ENCODE data around the gene AQP5. TPM values are rescaled to one million over a fixed set of nuclear protein-coding genes. Genes with fewer than 3 reads are reported as not detected.

The AQP5 gene
- total and polyA plus RNA-seq, 2 donors, result 0.32 to 1.4 TPM

- H3K4me1 ChIP-seq (ENCODE audit: insufficient read depth), result no peaks in the 10 kb centered on the region
- H3K27ac ChIP-seq (ENCODE audit: low read depth), result no peak overlapping the region
- 96% methylated on average over 3 of the region's 3 CpGs for WGBS
- H3K4me3 ChIP-seq (ENCODE audit: low read depth, low read length), result no peak overlapping the region
- no peaks in the 10 kb centered on the region for H3K36me3 ChIP-seq (ENCODE audit: insufficient read depth)
- no peak for DNase-seq (ENCODE audit: extremely low spot score)
Measured at GRCh38 chr12:49949866-49950265, 11.8 kb upstream of the AQP5 start.

GRCh38 chr12:49950273-49951251 is 11.1 kb upstream of the AQP5 start, which contains the start of gene AQP2:
AQP2 (plus strand) TSS chr12:49950737; CDS start chr12:49950831, 94 bp downstream.
- Histone ChIP-seq H3K27ac (ENCODE audit: low read depth) (no peak within 1 kb of the TSS), H3K36me3 (ENCODE audit: insufficient read depth) (no peaks in the 10 kb centered on the region), H3K4me3 (ENCODE audit: low read depth, low read length) (no peak within 1 kb of the TSS), H3K4me1 (ENCODE audit: insufficient read depth) (no peaks in the 10 kb centered on the region)
- WGBS, result 83% methylated on average over 32 of the region's 32 CpGs
- DNase-seq (ENCODE audit: extremely low spot score), result no peak

- H3K4me1 ChIP-seq (ENCODE audit: insufficient read depth), result no peaks in the 10 kb centered on the region
- H3K4me3 ChIP-seq (ENCODE audit: low read depth, low read length), result no peak overlapping the region
- no peak overlapping the region for H3K27ac ChIP-seq (ENCODE audit: low read depth)
- no peak for DNase-seq (ENCODE audit: extremely low spot score)
- H3K36me3 ChIP-seq (ENCODE audit: insufficient read depth), result no peaks in the 10 kb centered on the region
- WGBS, result 85% methylated on average over 14 of the region's 14 CpGs
Measured at GRCh38 chr12:49951411-49952240, 10.0 kb upstream of the AQP5 start.

GRCh38 chr12:49952391-49953055 is 9.1 kb upstream of the AQP5 start:
- Histone ChIP-seq H3K4me3 (ENCODE audit: low read depth, low read length) (no peak overlapping the region), H3K27ac (ENCODE audit: low read depth) (no peak overlapping the region), H3K36me3 (ENCODE audit: insufficient read depth) (no peaks in the 10 kb centered on the region), H3K4me1 (ENCODE audit: insufficient read depth) (no peaks in the 10 kb centered on the region)
- WGBS, result 90% methylated on average over 1 of the region's 1 CpG
- no peak for DNase-seq (ENCODE audit: extremely low spot score)

- H3K4me1 ChIP-seq (ENCODE audit: insufficient read depth), result no peaks in the 10 kb centered on the region
- H3K4me3 ChIP-seq (ENCODE audit: low read depth, low read length), result no peak overlapping the region
- no peak overlapping the region for H3K27ac ChIP-seq (ENCODE audit: low read depth)
- no peak for DNase-seq (ENCODE audit: extremely low spot score)
- H3K36me3 ChIP-seq (ENCODE audit: insufficient read depth), result no peaks in the 10 kb centered on the region
- 92% methylated on average over 4 of the region's 4 CpGs for WGBS
Measured at GRCh38 chr12:49953151-49953550, 8.5 kb upstream of the AQP5 start.

GRCh38 chr12:49953961-49954846 is 7.5 kb upstream of the AQP5 start:
- Histone ChIP-seq H3K4me1 (ENCODE audit: insufficient read depth) (no peaks in the 10 kb centered on the region), H3K27ac (ENCODE audit: low read depth) (no peak overlapping the region), H3K4me3 (ENCODE audit: low read depth, low read length) (no peak overlapping the region), H3K36me3 (ENCODE audit: insufficient read depth) (no peaks in the 10 kb centered on the region)
- no peak for DNase-seq (ENCODE audit: extremely low spot score)
- 77% methylated on average over 21 of the region's 21 CpGs for WGBS

GRCh38 chr12:49954863-49955830 is 6.5 kb upstream of the AQP5 start:
- no peak overlapping the region for H3K27ac ChIP-seq (ENCODE audit: low read depth)
- no peaks in the 10 kb centered on the region for H3K36me3 ChIP-seq (ENCODE audit: insufficient read depth)
- 32% methylated on average over 53 of the region's 53 CpGs for WGBS
- no peak for DNase-seq (ENCODE audit: extremely low spot score)
- no peaks in the 10 kb centered on the region for H3K4me1 ChIP-seq (ENCODE audit: insufficient read depth)
- no peak overlapping the region for H3K4me3 ChIP-seq (ENCODE audit: low read depth, low read length)

GRCh38 chr12:49955899-49956662 is 5.6 kb upstream of the AQP5 start:
- no peak for DNase-seq (ENCODE audit: extremely low spot score)
- no peak overlapping the region for H3K4me3 ChIP-seq (ENCODE audit: low read depth, low read length)
- no peaks in the 10 kb centered on the region for H3K4me1 ChIP-seq (ENCODE audit: insufficient read depth)
- H3K36me3 ChIP-seq (ENCODE audit: insufficient read depth), result no peaks in the 10 kb centered on the region
- WGBS, result 76% methylated on average over 13 of the region's 13 CpGs
- no peak overlapping the region for H3K27ac ChIP-seq (ENCODE audit: low read depth)

- no peak overlapping the region for H3K27ac ChIP-seq (ENCODE audit: low read depth)
- 89% methylated on average over 6 of the region's 6 CpGs for WGBS
- no peaks in the 10 kb centered on the region for H3K4me1 ChIP-seq (ENCODE audit: insufficient read depth)
- no peak overlapping the region for H3K4me3 ChIP-seq (ENCODE audit: low read depth, low read length)
- no peak for DNase-seq (ENCODE audit: extremely low spot score)
- H3K36me3 ChIP-seq (ENCODE audit: insufficient read depth), result no peaks in the 10 kb centered on the region
Measured at GRCh38 chr12:49956663-49957569, 4.8 kb upstream of the AQP5 start.

- no peaks in the 10 kb centered on the region for H3K4me1 ChIP-seq (ENCODE audit: insufficient read depth)
- H3K4me3 ChIP-seq (ENCODE audit: low read depth, low read length), result no peak overlapping the region
- no peak overlapping the region for H3K27ac ChIP-seq (ENCODE audit: low read depth)
- no peaks in the 10 kb centered on the region for H3K36me3 ChIP-seq (ENCODE audit: insufficient read depth)
- DNase-seq (ENCODE audit: extremely low spot score), result no peak
Measured at GRCh38 chr12:49957570-49957967, 4.1 kb upstream of the AQP5 start.

Data from urinary bladder (tissue), 4 donors.